HG02763 (cell line): ENCODE data around the gene MAGI1.

Source experiments
- ATAC-seq: cut with Tn5 transposase; IDR thresholded peaks from one replicate; pipeline ENCODE4 v1.9.1; 2021; ENCODE audit warnings: mild to moderate bottlenecking, moderate library complexity; ENCODE audit not compliant: unreplicated experiment

The MAGI1 gene

GRCh38 chr3:65854606-65855304 is 184.0 kb downstream of the MAGI1 start:
- no peak for ATAC-seq

- ATAC-seq = no peak
Observed at GRCh38 chr3:65851827-65852226, 186.9 kb downstream of the MAGI1 start.

DNA sequence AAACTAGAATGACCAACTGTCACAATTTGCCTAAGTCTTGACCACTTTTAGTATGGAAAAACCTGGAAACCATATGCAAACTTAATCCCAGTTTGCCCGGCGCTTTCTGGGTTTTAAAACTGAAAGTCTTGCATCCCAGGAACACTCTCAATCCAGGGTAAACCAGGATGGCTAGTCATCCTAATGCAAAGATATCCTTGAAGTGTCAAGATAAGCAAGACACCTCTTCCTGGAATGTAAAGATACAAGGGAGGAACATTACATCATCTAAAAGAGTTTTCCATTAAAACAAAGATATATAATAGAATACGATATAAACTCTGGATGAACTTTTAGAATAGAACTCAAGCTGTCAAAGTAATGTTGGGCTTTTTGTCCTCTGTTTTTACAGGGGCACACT is 188.5 kb downstream of the MAGI1 start:
- no peak for ATAC-seq

- no peak for ATAC-seq
Observed at GRCh38 chr3:65848024-65848423, 190.7 kb downstream of the MAGI1 start.

DNA sequence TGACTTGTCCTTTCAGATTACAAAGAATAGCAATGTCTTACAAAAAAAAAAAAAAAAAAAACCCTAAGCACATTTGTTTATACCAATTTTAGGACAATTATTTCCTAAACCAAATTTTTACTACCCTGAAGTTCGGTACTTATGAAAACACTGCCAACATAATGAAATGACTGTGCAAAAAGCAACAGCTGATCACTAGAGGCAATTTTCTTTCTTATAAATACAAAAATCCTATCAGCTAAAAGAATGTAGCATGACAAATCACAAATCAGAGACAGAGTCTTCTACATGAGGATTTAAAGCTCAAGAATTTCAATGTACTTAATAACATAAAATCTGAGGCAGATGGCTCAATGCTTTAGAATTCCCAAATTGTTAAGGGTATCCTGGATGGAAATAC is 191.8 kb downstream of the MAGI1 start:
- ATAC-seq = no peak

DNA sequence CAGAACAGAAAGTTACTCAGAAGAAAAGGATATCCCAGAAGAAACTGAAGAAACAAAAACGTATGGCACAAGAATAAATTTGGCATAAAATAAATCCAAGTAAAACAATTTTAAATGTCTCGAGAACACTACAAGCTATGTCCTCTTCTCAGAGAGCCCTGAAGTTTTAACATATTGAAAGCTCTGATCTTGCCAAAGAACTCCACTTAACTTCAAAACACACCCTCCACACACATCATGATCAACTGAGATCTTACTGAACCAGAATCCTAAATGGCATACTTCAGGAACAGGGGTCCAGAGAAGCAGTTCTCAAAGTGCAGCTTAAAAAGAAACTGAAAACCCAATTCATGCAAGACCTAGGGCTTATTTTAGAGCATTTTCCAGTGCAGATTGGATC is 194.3 kb downstream of the MAGI1 start:
- no peak for ATAC-seq

GRCh38 chr3:65843732-65844131 is 195.0 kb downstream of the MAGI1 start:
- ATAC-seq = no peak

DNA sequence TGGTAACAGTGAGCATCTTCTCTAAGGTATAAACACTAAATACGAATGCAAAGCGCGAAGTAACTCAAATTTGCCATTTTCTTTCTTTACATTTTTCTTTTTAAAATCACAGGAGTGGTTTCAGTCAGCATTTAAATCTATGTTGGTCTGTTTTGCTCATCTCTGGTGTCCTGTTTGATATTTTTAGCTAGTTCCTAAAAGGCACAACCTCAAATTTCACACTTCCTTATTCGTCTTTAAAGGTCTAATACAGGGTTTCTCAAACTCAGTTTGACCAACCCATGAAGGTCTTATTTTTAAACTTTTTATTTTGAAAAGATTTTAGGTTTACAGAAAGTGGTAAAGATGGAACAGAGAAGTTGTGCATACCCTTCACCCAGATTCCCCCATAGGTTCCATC is 201.1 kb downstream of the MAGI1 start:
- no peak for ATAC-seq

DNA sequence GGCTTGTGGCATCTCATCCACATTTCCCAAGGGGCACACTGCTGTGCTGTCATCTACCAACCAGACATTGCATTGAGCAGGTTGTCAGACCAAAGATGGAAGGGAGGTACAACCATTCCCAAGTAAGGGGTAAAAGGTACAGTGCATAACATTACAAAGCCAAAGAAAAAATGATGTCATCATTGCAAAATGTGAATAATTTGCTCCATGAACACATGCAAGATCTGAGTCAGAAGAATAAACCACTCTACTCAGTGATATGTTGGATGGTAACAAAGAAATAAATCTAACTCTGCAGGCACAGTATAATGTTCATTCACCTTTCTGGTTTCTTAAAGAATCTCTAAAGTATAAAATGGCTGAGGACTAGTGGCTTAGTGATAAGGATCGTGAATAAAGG is 202.7 kb downstream of the MAGI1 start:
- ATAC-seq = no peak

- ATAC-seq = no peak
Observed at GRCh38 chr3:65833761-65834505, 204.8 kb downstream of the MAGI1 start.

DNA sequence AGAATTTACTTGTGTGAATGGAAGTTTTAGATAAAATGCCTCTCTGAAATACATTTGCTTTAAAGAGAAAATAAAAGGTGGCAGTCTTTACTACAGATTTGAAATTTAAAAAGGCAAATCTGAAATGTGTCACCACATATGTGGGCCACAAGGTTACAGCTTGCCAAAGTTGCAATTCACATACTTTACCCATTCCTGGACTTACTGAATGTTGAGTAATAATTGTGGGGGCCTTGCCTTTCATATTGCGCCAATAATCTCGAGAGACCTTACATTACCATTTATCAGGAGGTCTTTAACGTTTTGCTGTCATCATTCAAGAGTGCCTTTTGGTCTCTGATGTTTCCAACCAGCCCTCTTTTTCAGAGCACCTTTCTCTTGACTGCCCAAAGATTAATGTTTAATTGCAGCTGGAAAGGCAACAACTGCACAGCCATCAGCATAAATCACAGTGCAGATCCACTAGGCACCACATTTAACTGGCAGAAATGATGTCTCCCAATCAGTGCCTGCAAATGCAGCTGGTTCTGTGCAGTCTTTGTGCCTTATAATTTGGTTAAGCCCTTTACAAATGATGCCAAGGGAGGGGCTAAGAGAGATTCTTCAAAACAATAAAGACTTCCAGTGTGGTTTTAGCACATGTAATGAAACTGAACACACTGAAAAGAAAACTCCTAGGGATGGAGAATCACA is 206.8 kb downstream of the MAGI1 start:
- ATAC-seq = no peak

DNA sequence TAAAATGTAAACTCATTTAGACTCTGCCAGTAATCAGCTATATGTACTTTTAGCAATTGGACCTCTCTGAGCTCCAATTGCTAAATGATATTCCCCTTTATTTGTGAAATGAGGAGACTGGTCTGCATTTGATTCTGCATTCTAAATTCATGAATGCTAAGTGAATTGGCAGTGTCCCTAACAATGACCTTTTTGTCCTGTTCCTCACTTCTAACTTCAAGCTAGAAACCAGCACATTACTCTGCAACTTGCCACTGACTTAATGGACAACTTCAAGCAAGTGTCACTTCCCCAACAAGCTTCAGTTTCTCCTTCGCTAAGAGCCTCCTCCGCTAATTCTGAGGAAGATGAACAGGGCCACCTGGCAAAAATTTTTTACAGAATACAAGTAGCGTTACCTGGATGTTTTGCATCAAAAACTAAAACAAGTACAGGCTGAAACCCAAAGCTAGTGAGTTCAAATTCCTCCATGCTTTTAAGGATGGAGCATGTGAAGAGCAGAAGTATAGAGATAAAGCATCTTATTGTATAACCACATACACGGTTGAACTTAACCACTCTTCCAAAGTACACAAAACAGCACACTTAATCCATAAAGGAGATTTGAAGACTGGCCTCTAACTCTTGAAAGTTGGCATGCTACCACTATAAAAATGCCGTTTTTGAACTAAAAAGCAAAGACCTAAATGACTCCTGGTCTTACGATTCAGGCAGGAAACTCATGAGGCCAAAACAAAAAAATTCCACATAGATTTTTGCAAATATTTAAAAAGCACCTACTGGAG is 207.6 kb downstream of the MAGI1 start:
- no peak for ATAC-seq

DNA sequence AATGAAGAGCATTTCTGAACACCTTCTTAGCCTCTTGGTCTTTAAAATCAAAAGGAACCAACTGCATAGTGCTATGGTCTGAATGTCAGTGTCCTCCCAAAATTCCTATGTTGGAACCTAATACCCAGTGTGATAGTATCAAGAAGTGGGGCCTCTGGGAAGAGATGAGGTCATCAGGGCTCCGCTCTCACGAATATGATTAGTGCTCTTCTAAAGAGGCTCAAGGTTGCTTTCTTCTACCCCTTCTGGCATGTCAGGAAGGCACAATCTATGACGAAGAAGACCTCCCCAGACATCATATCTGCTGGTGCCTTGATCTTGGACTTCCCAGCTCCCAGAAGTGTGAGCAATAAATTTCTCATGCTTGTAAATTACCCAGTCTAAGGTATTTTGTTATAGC is 209.5 kb downstream of the MAGI1 start:
- ATAC-seq = no peak

GRCh38 chr3:65828706-65829105 is 210.0 kb downstream of the MAGI1 start:
- ATAC-seq = no peak

DNA sequence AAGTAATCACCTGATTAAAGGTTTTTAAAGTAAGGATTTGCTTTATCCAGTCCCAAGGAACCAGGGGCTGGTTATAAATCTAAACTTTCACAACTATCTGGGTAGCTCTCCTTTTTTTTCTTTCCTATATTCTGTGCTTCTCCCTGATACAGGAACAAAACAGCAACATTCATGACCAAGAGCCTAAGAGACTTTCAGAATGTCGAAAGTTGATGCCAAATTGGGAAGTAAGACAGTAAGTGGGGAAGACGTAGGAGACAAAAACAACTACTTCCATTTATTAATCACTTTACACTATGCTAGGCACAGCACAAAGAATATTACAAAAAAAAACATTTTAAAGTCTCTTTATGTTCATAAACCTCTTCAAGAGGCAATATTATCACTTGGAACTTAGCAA is 211.6 kb downstream of the MAGI1 start:
- ATAC-seq = no peak

GRCh38 chr3:65824166-65824565 is 214.6 kb downstream of the MAGI1 start:
- ATAC-seq = no peak

DNA sequence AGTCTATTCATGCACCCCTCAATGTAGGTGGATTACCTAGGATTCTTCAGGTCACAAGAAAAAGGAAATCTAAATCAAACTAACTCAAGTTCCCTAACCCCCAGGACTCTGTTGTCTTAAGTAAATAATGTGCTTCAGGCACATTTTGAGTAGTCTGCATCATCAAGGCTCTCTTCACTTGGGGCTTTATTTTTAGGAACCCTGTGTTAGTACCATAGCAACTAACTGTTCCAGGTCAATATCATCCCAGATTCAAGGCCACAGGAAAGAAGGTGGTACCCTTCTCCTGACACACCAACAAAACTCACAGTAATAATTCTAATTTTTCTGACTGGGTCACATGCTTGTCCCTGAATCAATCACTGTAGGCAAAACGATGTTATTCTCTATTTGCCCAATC is 218.1 kb downstream of the MAGI1 start:
- ATAC-seq = no peak

DNA sequence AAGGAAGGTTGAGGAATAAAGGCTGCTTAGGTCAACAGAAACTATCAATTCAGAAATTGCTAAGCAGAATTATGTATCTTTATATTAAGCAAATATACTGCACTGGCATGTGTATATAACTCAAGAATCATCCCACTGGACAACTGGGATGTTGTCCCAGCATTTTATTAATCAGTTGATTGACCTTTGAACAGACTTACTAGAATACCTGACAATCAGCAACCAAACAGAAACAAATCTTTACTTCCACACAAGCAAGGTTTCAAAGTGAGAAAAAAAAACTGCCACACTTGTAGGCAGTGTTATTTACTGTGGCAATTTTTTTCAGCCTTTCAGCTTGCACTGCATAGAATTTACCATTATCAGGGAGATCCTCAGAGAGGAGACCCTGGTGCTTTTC is 218.8 kb downstream of the MAGI1 start:
- no peak for ATAC-seq

DNA sequence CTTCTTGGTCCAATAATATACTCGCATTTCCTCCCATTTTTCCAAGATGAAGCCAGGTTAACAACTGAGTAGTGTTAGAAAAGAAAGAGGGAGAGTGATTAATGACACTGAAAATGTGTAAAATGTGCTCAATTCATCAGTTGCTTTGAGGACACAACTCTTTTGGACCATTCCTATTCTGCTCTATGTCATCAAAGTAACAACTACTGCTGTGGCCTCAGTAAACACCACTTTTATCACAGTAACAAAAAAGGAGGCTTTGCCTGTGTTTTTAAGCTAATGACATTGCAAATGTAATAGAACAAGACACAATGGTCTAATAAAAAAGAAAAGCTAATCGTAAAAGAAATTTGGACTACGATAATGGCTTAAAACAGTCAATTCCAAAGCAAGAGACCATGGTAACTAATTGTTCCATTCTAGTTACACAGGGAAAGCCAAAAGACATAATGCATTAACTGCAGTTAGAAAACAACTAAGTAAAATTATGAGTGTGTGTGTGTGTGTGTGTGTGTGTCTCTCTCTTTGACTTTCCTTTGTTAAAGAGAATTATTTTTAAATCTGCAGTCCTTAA is 221.1 kb downstream of the MAGI1 start:
- ATAC-seq = no peak

- ATAC-seq = no peak
Observed at GRCh38 chr3:65816208-65816607, 222.5 kb downstream of the MAGI1 start.
